GDM1 (cell line): Measurements from ENCODE around the gene S100PBP.

Source experiments
- DNase-seq: peaks from one replicate; lab custom pipeline; 2025; lab: John Stamatoyannopoulos, UW

Gene S100PBP

GRCh38 chr1:32887623-32888022 lies 70.2 kb downstream of the S100PBP start:
- DNase-seq: no peak

- no peak for DNase-seq
These were observed 70.7 kb downstream of the S100PBP start for GRCh38 chr1:32888134-32888533.

GRCh38 chr1:32888677-32889420 lies 71.4 kb downstream of the S100PBP start:
- no peak for DNase-seq

- DNase-seq: no peak
These were observed 72.4 kb downstream of the S100PBP start for GRCh38 chr1:32889731-32890278.

- DNase-seq: no peak
These were observed 73.2 kb downstream of the S100PBP start for GRCh38 chr1:32890516-32891240.

GRCh38 chr1:32891241-32891570 lies 73.8 kb downstream of the S100PBP start:
- no peak for DNase-seq

GRCh38 chr1:32891630-32892029 lies 74.2 kb downstream of the S100PBP start:
- DNase-seq: no peak

- no peak for DNase-seq
These were observed 75.1 kb downstream of the S100PBP start for GRCh38 chr1:32892368-32893197.

GRCh38 chr1:32893198-32894018 lies 76.0 kb downstream of the S100PBP start:
- DNase-seq: no peak

- DNase-seq: no peak
These were observed 76.7 kb downstream of the S100PBP start for GRCh38 chr1:32894019-32894600.

GRCh38 chr1:32894681-32895080 lies 77.2 kb downstream of the S100PBP start:
- DNase-seq: no peak

- DNase-seq: no peak
These were observed 78.1 kb downstream of the S100PBP start for GRCh38 chr1:32895325-32896215.

- DNase-seq: no peak
These were observed 79.0 kb downstream of the S100PBP start for GRCh38 chr1:32896451-32896850.

GRCh38 chr1:32897082-32898049 lies 79.9 kb downstream of the S100PBP start:
- DNase-seq: no peak

- DNase-seq: no peak
These were observed 80.6 kb downstream of the S100PBP start for GRCh38 chr1:32898056-32898455.

- DNase-seq: no peak
These were observed 81.5 kb downstream of the S100PBP start for GRCh38 chr1:32898958-32899357.

- DNase-seq: no peak
These were observed 82.3 kb downstream of the S100PBP start for GRCh38 chr1:32899586-32900296.

- DNase-seq: no peak
These were observed 83.0 kb downstream of the S100PBP start for GRCh38 chr1:32900371-32900955.
